Retinal pigment epithelial cell (primary cell): ENCODE measurements around the gene NDEL1.

Experiments
- DNase-seq: peaks from one replicate; pipeline ENCODE4 v3.0.0-alpha.2; 2010; ENCODE audit warnings: low read depth
- H3K4me3 ChIP-seq: 2 replicates; pipeline ENCODE4 v1.5.1; 2011; ENCODE audit warnings: mild to moderate bottlenecking, low read length, control low read depth, moderate library complexity
- TF ChIP-seq, protein P1 (sequence below): conservative IDR thresholded peaks from 2 replicates; pipeline ENCODE4 v1.5.1; 2011; ENCODE audit warnings: low read depth, low read length, control low read depth, inconsistent platforms

NDEL1 gene

DNA sequence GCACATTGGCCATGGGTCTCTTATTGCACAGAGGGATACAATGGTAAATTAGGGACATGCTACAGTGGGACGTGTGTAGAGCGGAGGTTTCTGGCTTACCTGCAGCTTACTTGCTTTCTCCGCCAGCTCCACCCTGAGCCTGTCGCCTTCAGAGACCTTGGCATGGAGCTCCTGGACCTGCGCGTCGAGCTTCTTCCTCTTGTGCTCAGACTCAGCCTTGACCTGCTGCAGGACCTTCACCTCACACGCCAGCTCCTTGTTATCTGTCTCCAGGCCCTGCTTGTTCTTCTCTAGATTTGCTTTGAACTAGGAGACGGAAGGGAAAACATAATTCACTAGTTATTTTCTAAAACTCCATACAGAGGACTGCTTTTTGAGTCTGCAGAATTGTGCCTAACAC is 63.5 kb downstream of the NDEL1 start:
- no peak overlapping the region for H3K4me3 ChIP-seq
- DNase-seq = no peak
- TF ChIP-seq, protein P1, sequence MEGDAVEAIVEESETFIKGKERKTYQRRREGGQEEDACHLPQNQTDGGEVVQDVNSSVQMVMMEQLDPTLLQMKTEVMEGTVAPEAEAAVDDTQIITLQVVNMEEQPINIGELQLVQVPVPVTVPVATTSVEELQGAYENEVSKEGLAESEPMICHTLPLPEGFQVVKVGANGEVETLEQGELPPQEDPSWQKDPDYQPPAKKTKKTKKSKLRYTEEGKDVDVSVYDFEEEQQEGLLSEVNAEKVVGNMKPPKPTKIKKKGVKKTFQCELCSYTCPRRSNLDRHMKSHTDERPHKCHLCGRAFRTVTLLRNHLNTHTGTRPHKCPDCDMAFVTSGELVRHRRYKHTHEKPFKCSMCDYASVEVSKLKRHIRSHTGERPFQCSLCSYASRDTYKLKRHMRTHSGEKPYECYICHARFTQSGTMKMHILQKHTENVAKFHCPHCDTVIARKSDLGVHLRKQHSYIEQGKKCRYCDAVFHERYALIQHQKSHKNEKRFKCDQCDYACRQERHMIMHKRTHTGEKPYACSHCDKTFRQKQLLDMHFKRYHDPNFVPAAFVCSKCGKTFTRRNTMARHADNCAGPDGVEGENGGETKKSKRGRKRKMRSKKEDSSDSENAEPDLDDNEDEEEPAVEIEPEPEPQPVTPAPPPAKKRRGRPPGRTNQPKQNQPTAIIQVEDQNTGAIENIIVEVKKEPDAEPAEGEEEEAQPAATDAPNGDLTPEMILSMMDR = no peak

DNA sequence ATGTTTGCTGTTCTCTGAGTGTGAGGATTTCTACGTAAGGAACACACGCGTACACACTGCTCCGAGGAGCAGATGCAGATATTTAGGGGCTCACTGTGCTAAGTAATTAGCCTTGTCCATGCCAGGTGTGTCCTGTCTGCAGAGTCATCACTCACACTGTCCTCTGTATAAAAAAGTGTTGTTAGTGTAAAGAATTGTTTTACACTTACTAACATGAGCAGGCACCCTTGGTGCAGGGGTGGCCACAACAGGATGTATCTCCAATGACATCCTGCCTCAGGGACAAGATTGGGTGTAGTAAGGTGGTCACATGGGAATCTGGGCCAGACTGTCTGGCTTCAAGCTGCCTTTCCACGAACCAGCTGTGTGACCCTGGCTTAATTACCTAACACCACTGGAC is 63.9 kb downstream of the NDEL1 start:
- no peak overlapping the region for H3K4me3 ChIP-seq
- TF ChIP-seq, protein P1 = no peak
- DNase-seq = no peak

DNA sequence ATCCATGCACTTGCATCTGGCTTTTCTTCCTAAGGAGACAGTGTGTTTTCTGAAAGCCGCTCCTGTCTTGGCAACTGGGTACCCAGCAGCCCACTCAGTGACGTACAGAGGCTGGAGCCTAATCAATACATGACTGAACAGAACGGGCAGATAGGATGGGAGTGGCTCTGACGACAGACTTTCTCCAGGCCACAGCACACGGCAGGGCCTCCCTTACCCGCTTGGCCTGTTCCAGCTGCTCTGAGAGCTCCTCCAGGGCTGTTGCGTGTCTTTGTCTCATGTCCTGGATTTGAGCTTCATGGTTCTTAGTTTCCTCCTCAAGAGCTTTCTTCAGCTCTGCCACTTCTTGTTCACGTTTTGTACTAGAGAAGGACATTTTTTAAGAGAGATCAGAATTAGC is 64.9 kb downstream of the NDEL1 start:
- TF ChIP-seq, protein P1 = no peak
- no peak overlapping the region for H3K4me3 ChIP-seq
- no peak for DNase-seq

DNA sequence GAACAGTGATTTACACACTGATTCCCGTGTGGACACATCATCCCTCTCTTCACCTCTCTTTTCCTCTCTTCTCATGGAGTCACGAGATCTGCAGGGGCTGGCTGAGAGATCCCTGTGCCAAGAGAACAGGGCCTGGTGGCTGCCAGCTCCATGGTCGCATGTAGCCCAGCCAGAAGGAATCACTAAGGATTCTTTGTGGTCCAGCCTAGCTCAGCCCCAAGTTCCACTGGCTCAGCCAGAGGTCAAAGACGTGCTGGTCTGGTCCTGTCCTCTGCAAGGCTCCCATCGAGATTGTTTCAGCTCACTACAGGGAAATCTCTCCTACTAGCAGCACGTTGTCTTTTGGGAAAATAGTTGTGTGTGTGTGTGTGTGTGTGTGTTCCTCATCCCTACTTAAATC is 66.4 kb downstream of the NDEL1 start:
- no peak overlapping the region for H3K4me3 ChIP-seq
- no peak for DNase-seq
- TF ChIP-seq, protein P1 = no peak

DNA sequence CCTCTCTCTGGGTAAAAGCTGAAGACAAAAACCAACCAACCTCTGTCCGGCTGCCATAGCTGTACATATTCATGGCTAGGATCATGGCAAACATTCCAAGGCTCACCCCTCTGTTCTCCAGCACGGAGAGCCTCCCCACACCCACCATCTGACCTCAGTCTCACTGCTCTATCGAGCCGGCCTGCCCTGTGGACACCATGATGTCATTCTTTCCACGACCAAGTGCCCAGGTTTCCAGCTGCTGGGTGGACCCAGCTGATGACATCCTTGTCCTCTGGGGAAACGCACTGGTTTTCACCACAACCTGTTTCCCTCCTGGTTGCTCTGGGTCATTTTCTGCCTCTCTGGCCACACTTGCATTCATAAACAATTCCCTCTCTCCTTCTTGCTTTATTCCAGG is 67.7 kb downstream of the NDEL1 start:
- no peak for DNase-seq
- H3K4me3 ChIP-seq = no peak overlapping the region
- TF ChIP-seq, protein P1 = no peak

DNA sequence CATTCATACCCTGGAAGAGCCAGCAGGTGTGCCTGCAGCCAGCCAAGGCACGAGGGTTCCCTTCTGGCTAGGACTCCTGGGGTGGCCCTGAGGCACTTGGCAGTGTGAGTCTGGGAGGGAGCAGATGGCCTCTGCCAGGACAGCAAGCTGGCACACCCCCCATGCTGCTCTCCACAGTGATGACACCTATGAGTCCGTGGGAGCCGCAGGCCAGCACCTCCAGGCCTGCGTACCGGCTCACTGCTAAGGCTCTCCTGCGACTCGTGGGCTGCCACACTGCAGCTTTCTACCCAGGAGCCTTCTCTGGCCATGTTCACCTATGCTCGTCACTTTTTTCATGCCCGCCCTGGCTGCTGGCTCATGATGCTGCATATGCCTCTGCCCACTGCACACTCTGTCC is 68.1 kb downstream of the NDEL1 start:
- no peak overlapping the region for H3K4me3 ChIP-seq
- TF ChIP-seq, protein P1 = no peak
- DNase-seq = no peak

DNA sequence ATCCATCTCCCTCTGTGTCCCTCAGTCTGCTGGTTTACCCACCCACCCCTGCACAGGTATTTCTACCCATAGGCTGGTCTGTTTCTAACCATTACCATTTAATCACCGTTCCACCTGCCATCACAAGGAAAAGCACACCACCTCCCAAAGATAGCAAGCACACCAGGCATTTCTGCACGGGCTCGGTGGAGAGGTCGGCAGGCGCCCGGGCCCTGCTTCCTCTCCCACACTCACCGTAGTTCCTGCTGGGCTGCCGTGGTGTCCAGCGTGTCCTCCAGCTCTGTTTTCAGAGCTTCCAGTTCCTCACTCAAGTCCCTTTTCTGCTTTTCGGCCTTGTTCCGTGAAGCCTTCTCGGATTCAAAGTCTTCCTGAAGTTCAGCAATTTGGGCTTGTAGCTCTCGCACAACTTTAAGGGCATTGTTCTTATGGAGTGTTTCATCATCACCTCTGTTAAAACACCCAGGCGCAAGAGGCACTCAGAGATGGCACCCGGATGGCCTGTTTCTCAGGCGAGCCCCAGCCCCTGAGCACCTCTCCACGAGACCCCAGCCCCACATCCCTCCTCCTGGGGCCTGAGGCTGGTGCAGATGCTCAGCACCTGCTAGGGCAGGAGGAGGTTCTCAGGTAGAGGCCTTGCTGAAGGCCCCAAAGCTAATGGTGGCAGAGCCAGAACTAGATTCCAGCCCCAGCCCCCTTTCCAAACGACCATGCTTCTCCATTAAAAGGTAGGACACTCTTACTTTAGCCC is 69.0 kb downstream of the NDEL1 start:
- H3K4me3 ChIP-seq = no peak overlapping the region
- DNase-seq = no peak
- TF ChIP-seq, protein P1 = no peak
